ENCODE data around the gene REXO2. TPM values are rescaled to one million over a fixed set of nuclear protein-coding genes. Genes with fewer than 3 reads are reported as not detected.

The REXO2 gene
- total and polyA plus RNA-seq, 2 donors from 2014 or later: 66.4 to 156 TPM

GRCh38 chr11:114447444-114447843 is 8.2 kb downstream of the REXO2 start:
- intact Hi-C loops (cut with DNase I): no loop called here
- Histone ChIP-seq H3K9ac (ENCODE audit: low read length in 3 of 3) (no peak overlapping the region), H3K9me3 (ENCODE audit: control insufficient read depth in 2 of 3, insufficient read depth in 1 of 3, low read length in 3 of 3) (no peaks in the 10 kb centered on the region), H3K4me3 (ENCODE audit: low read length in 3 of 3) (no peak overlapping the region), H3K4me1 (ENCODE audit: control insufficient read depth in 2 of 3, insufficient read depth in 2 of 3, low read depth in 1 of 3, low read length in 3 of 3) (peaks cover 4 to 11% (median 4%) of the 10 kb centered on the region in 3 donors), H3K36me3 (ENCODE audit: control insufficient read depth in 2 of 3, insufficient read depth in 3 of 3, low read length in 3 of 3) (peaks cover 0 to 13% (median 3%) of the 10 kb centered on the region in 3 donors), H3K27me3 (ENCODE audit: control insufficient read depth, insufficient read depth, low read length) (no peaks in the 10 kb centered on the region), H3K27ac (ENCODE audit: low read depth in 2 of 2, low read length in 2 of 2) (no peak overlapping the region)
- DNase-seq (no peak), FAIRE-seq (no peak)
- TF ChIP-seq CTCF (IDR thresholded peaks at IDR 0.05; ENCODE audit: borderline replicate concordance, extremely low read depth, insufficient read depth): no peak

- Histone ChIP-seq H3K36me3 (ENCODE audit: control insufficient read depth in 2 of 3, insufficient read depth in 3 of 3, low read length in 3 of 3) (peaks cover 0 to 15% (median 3%) of the 10 kb centered on the region in 3 donors), H3K9ac (ENCODE audit: low read length in 3 of 3) (no peak overlapping the region), H3K27me3 (ENCODE audit: control insufficient read depth, insufficient read depth, low read length) (no peaks in the 10 kb centered on the region), H3K4me3 (ENCODE audit: low read length in 3 of 3) (no peak overlapping the region), H3K27ac (ENCODE audit: low read depth in 2 of 2, low read length in 2 of 2) (no peak overlapping the region), H3K9me3 (ENCODE audit: control insufficient read depth in 2 of 3, insufficient read depth in 1 of 3, low read length in 3 of 3) (no peaks in the 10 kb centered on the region), H3K4me1 (ENCODE audit: control insufficient read depth in 2 of 3, insufficient read depth in 2 of 3, low read depth in 1 of 3, low read length in 3 of 3) (peaks cover 4 to 11% (median 4%) of the 10 kb centered on the region in 3 donors)
- intact Hi-C loops (cut with DNase I): no loop called here
- DNase-seq (peak in 1 of 5 donors; percentile 14), FAIRE-seq (no peak)
- TF ChIP-seq CTCF (IDR thresholded peaks at IDR 0.05; ENCODE audit: borderline replicate concordance, extremely low read depth, insufficient read depth): no peak
These were observed 8.6 kb downstream of the REXO2 start for GRCh38 chr11:114447892-114448291.

- Histone ChIP-seq H3K27me3 (ENCODE audit: control insufficient read depth, insufficient read depth, low read length) (no peaks in the 10 kb centered on the region), H3K36me3 (ENCODE audit: control insufficient read depth in 2 of 3, insufficient read depth in 3 of 3, low read length in 3 of 3) (peaks cover 0 to 20% (median 6%) of the 10 kb centered on the region in 3 donors), H3K9me3 (ENCODE audit: control insufficient read depth in 2 of 3, insufficient read depth in 1 of 3, low read length in 3 of 3) (no peaks in the 10 kb centered on the region), H3K4me1 (ENCODE audit: control insufficient read depth in 2 of 3, insufficient read depth in 2 of 3, low read depth in 1 of 3, low read length in 3 of 3) (peaks cover 0 to 4% (median 4%) of the 10 kb centered on the region in 3 donors), H3K4me3 (ENCODE audit: low read length in 3 of 3) (no peak overlapping the region), H3K9ac (ENCODE audit: low read length in 3 of 3) (no peak overlapping the region), H3K27ac (ENCODE audit: low read depth in 2 of 2, low read length in 2 of 2) (no peak overlapping the region)
- FAIRE-seq: no peak
- no peak for DNase-seq
- intact Hi-C loops (cut with DNase I): no loop called here
- no peak for TF ChIP-seq CTCF (IDR thresholded peaks at IDR 0.05; ENCODE audit: borderline replicate concordance, extremely low read depth, insufficient read depth)
These were observed 9.6 kb downstream of the REXO2 start for GRCh38 chr11:114448749-114449482.
